ENCODE results near the gene PRDM16.

The PRDM16 gene

GRCh38 chr1:3069491-3070308 is 697 bp downstream of the PRDM16 start:
- DNase-seq (ENCODE audit: low read depth) = no peak

- no peak for DNase-seq (ENCODE audit: low read depth)
Measured at GRCh38 chr1:3070309-3070643, 1.3 kb downstream of the PRDM16 start.

- DNase-seq (ENCODE audit: low read depth) = no peak
Measured at GRCh38 chr1:3070644-3071564, 1.9 kb downstream of the PRDM16 start.

DNA sequence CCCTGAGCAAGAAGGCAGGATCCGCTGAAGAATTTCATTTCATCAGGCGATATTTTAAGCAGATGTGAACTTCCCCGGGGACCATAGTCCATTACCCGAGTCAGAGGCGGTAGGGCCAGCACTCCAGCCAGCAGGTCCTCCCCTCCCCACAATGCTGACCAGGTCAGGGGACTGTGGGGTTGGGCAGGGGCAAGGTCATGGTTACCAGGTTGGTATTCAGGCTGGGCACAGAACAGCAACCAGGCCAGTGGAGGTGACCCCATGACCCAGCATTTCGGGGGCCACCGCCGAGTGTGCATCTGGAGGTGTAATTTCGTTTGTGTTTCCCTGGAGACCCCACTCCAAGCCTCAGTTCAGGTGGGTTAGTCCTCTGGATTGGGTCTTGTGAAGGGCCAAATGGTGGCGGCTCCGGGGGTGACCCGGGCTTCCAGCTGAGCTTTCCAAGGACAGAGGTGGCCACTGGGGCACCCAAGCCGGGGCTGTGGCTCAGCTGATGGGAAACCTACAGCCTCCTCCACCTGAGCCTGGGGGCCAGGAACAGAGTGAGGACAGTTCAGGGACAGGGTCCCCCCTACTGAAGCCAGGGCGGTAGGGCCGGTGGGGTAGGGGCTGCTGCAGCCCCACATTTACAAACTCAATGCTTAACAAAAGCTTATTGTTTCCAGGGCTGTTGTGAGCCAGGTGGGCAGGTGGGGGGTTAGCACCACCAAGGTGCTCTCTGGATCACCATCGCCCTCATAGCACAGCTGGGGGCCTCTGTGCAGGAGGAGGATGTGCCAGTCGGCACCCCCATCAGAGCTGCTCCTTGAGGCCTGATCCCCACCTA is 2.8 kb downstream of the PRDM16 start:
- no peak for DNase-seq (ENCODE audit: low read depth)

- no peak for DNase-seq (ENCODE audit: low read depth)
Measured at GRCh38 chr1:3072391-3073185, 3.6 kb downstream of the PRDM16 start.

DNA sequence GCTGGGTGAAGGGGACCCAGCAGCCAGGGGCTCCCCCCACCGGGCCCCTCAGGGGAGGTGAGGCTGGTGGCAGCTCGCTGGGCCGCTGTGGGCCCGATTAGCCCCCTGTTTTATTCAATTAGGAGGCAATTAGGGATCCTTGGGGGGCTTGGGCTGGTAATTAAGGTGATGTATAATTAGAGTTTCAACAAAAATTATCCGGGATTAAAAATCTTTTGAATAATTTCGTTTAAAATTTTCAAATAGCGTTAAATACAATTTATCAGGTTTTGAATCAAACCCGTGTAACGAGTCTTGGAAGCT is 4.1 kb downstream of the PRDM16 start:
- DNase-seq (ENCODE audit: low read depth) = no peak

GRCh38 chr1:3073489-3074296 is 4.7 kb downstream of the PRDM16 start:
- DNase-seq (ENCODE audit: low read depth) = no peak

- no peak for DNase-seq (ENCODE audit: low read depth)
Measured at GRCh38 chr1:3074297-3074741, 5.3 kb downstream of the PRDM16 start.

DNA sequence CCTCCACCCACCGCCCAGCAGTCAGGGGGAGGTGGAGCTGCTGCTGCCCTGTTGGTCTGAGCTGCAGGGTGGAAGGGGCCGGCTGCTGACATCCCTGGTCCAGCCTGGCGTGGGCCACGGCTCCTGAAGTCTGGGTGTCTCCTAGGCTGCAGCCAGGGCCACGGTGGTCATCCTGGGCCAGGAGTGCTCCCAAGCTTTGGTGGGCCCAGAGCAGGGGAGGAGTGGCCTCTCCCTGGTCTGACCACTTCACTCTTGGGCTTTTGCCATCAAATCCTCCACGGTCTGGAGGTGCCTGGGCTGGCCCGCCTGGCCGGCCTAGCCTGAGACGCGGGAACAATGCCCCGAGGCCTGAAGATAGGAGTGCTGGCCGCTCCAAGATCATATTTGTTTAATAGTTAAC is 5.8 kb downstream of the PRDM16 start:
- DNase-seq (ENCODE audit: low read depth) = no peak

DNA sequence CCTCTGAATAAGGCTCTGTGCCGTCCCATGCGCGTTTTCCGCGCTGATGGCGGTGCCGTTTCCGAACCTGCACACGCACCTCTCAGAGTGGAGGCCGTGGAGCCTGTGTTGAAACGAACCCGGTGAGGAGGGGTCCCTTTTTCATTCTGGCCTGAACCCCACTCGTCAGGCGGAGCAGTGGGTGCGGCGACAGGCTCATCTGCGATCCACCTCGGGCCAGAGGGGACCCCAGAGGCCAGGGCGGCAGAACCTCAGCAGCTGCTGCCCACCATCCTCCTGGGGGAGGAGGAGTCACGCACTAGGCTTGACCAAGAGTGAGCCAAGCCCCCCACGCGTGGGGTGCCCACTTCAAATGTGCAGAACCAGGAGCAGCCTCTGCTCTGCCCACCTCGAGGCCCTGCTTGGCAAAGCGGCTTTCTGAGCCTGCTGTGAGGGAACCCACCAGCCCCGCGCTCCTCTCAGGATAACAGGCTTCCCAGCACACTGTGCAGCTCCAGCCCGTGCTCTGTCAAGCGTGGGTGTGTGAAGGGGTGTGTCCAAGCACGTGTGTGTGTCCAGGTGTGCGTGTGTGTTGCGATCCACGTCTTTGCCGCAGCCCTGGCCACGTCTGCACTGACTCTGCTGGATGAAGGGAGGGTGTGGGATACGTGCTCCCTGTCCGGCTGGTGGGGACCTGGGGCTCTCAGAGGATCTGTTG is 6.8 kb downstream of the PRDM16 start:
- DNase-seq (ENCODE audit: low read depth) = no peak

GRCh38 chr1:3076363-3076740 is 7.3 kb downstream of the PRDM16 start:
- DNase-seq (ENCODE audit: low read depth) = no peak

DNA sequence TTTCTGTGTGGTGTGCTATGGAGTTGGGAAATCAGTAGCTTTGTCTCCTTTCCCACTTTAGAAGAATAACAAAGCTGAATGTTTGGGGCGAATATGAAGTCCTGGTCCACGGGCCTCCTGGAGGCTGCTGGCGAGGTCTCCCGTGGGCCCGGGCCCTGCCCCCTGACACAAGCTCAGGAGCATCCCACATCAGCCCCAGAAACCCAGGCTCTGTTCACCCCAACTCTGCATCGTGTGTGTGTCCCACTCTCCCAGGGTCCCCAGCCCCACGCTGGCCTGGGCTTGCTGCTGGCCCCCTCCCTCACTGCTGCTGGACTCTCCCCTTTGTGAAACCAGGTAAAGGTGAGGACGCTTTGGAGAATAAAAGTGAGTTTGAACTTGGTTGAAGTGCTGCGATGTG is 8.1 kb downstream of the PRDM16 start:
- DNase-seq (ENCODE audit: low read depth) = no peak

DNA sequence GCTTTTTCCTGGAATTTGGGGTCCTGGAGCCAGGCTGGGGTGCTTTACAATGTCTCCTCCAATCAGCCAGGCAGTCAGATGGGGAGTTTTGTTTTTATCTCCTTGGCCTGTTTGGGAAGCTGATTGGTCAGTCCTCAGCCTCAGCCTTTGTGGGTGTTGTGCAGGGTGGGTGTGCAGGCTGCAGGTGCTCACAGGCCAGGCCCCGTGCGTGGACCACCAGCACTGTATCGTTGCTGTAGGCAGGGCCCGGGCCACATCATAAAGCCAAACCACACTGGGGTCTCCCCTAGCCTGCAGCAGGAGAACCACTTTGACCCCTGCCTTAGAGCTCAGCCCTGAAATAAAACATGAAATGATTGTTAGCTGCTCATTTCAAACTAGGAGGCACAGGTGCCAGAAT is 8.6 kb downstream of the PRDM16 start:
- DNase-seq (ENCODE audit: low read depth) = no peak

GRCh38 chr1:3078430-3078861 is 9.4 kb downstream of the PRDM16 start:
- no peak for DNase-seq (ENCODE audit: low read depth)

GRCh38 chr1:3078871-3079270 is 9.9 kb downstream of the PRDM16 start:
- no peak for DNase-seq (ENCODE audit: low read depth)

DNA sequence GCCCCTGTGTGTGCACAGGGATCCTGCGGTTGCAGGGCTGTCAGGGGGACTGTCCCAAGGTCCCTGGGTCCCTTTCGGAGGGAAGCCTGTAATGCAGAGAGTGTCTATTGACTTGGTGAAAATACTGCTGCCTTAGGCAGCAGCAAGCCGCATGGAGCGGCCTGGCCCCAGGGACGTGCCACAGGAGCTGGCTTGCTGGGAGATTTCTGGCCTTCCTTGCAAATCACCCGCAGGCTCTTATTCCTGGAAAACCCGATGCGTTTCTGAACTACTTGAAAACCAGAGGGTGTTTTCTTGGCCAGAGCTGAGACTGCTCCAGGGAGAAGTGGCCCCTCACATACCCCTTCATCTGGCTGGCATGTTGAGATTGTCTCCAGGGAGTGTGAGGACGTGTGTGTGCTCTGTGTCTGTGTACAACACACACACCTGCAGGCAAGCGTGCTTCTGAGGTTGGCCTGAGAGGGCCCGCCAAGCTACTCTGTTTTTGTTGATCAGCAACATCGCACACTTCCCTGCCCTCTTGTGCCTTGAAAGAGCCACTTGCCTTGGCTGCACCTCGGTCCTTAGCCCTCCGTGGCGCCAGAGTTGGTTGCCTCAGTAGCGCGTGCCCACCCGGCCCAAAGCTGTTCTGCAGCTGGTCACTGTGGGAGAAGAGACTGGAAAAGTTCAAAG is 10.5 kb downstream of the PRDM16 start:
- no peak for DNase-seq (ENCODE audit: low read depth)

GRCh38 chr1:3080053-3080955 is 11.3 kb downstream of the PRDM16 start:
- DNase-seq (ENCODE audit: low read depth) = no peak

GRCh38 chr1:3081171-3081683 is 12.2 kb downstream of the PRDM16 start:
- DNase-seq (ENCODE audit: low read depth) = no peak

Data from stimulated activated CD8-positive, alpha-beta memory T cell treated with anti-CD3 and anti-CD28 coated beads, Interleukin-15, amount 100 ng/mL, for 24 hours (primary cell).